Transverse colon (tissue), 4 donors: ENCODE measurements around the gene PDE8A.

Source experiments
- CTCF ChIP-seq, 5 experiments: fragments of 200-600 bp in 3 of 5; fragments of 450-650 bp in 2 of 5; sonication (generic) in 3 of 5; IDR thresholded peaks; 1 replicate in 2 of 5; 2 replicates in 3 of 5; pipeline ENCODE4 v1.5.1; 2016 to 2017; ENCODE audit warnings: antibody characterized with exemption in 5 of 5, inconsistent platforms in 3 of 5, mild to moderate bottlenecking in 2 of 5, moderate library complexity in 1 of 5
- EP300 ChIP-seq: sonication (generic); formaldehyde crosslinking; IDR thresholded peaks from one replicate; pipeline ENCODE4 v1.6.1; 2017; ENCODE audit warnings: antibody characterized with exemption, low read depth
- POLR2A ChIP-seq: fragments of 450-650 bp; IDR thresholded peaks from one replicate; pipeline ENCODE4 v1.6.1; 2016; ENCODE audit warnings: antibody characterized with exemption, mild to moderate bottlenecking, moderate library complexity
- POLR2AphosphoS5 ChIP-seq, 3 donors: sonication (generic); formaldehyde crosslinking; IDR thresholded peaks; one replicate each; pipeline ENCODE4 v1.6.1; 2016; ENCODE audit warnings: antibody characterized with exemption in 3 of 3

GRCh38 chr15:85142312-85142711, 160.7 kb downstream of the PDE8A start:
- TF ChIP-seq CTCF (IDR thresholded peaks at IDR 0.05) (no peak), EP300 (no peak), POLR2A (no peak), POLR2AphosphoS5 (IDR thresholded peaks at IDR 0.05) (no peak)
